Smooth muscle cell (in vitro differentiated cells): Measurements from ENCODE around the gene ASPA. TPM values are rescaled to one million over a fixed set of nuclear protein-coding genes. Genes with fewer than 3 reads are reported as not detected.
"Not testable (repeated sequence)": the region's sequence is repeated elsewhere in the genome, so short reads cannot be mapped to it uniquely, and the experiment has no call there.

Source experiments
- DNase-seq: peaks from one replicate; lab custom pipeline; 2025; ENCODE audit not compliant: unreplicated experiment; lab: John Stamatoyannopoulos, UW
- H2AFZ ChIP-seq: fragments of 200-600 bp; sonication (generic); 2 replicates; pipeline ENCODE4 v1.6.0; 2016; ENCODE audit warnings: antibody characterized with exemption, low read depth, mild to moderate bottlenecking
- H3F3A ChIP-seq: fragments of 200-600 bp; sonication (generic); 2 replicates; pipeline ENCODE4 v1.6.0; 2017; ENCODE audit warnings: antibody characterized with exemption, low read depth
- H3K27ac ChIP-seq: fragments of 200-600 bp; sonication (generic); 2 replicates; pipeline ENCODE4 v1.5.1; 2016; ENCODE audit warnings: low read depth, mild to moderate bottlenecking
- H3K27me3 ChIP-seq: fragments of 200-600 bp; sonication (generic); 2 replicates; pipeline ENCODE4 v1.6.1; 2016; ENCODE audit warnings: low read depth, mild to moderate bottlenecking
- H3K36me3 ChIP-seq: fragments of 200-600 bp; sonication (generic); 2 replicates; pipeline ENCODE4 v1.5.1; 2016; ENCODE audit warnings: low read depth
- H3K4me1 ChIP-seq: fragments of 200-600 bp; sonication (generic); 2 replicates; pipeline ENCODE4 v1.5.1; 2016; ENCODE audit warnings: low read depth
- H3K4me2 ChIP-seq: fragments of 200-600 bp; sonication (generic); 2 replicates; pipeline ENCODE4 v1.6.0; 2016; ENCODE audit warnings: mild to moderate bottlenecking
- H3K4me3 ChIP-seq: fragments of 200-600 bp; sonication (generic); 2 replicates; pipeline ENCODE4 v1.5.1; 2016; ENCODE audit warnings: mild to moderate bottlenecking
- H3K79me2 ChIP-seq: fragments of 200-600 bp; sonication (generic); 2 replicates; pipeline ENCODE4 v1.6.0; 2016; ENCODE audit warnings: low read depth, mild to moderate bottlenecking
- H3K9ac ChIP-seq: fragments of 200-600 bp; sonication (generic); 2 replicates; pipeline ENCODE4 v1.6.0; 2016; ENCODE audit warnings: low read depth
- H3K9me3 ChIP-seq: fragments of 200-600 bp; sonication (generic); replicated peaks from 2 replicates; pipeline ENCODE4 v1.5.1; 2016; ENCODE audit warnings: low read depth
- H4K20me1 ChIP-seq: fragments of 200-600 bp; sonication (generic); 2 replicates; pipeline ENCODE4 v1.6.0; 2016; ENCODE audit warnings: low read depth
- WGBS: methylation state at CpG from one replicate; pipeline ENCODE4 v1.1.7; 2016; ENCODE audit warnings: low lambda C conversion rate; 5-methylcytosine and 5-hydroxymethylcytosine counted together
- polyA plus RNA-seq: library from polyadenylated mRNA; unstranded; fragments of >200 nt; fragmentation: Nextera tagmentation; extraction: Ambion mirVana; gene quantifications from 2 replicates; pipeline ENCODE4 v1.2.1, GENCODE V29; 2016
- total RNA-seq: library from RNA; depleted of rRNA; stranded (reverse); fragments of >200 nt; gene quantifications from 2 replicates; pipeline ENCODE4 v1.2.3, GENCODE V29; 2014
- TF ChIP-seq, protein P1 (sequence below): fragments of 200-600 bp; sonication (generic); IDR thresholded peaks from 2 replicates; pipeline ENCODE4 v1.5.1; 2017; ENCODE audit warnings: borderline replicate concordance, mild to moderate bottlenecking, antibody characterized with exemption; ENCODE audit not compliant: insufficient read depth, poor library complexity, severe bottlenecking

Gene ASPA
- total RNA-seq (not detected in 2 replicates), polyA plus RNA-seq (not detected in 2 replicates)

DNA sequence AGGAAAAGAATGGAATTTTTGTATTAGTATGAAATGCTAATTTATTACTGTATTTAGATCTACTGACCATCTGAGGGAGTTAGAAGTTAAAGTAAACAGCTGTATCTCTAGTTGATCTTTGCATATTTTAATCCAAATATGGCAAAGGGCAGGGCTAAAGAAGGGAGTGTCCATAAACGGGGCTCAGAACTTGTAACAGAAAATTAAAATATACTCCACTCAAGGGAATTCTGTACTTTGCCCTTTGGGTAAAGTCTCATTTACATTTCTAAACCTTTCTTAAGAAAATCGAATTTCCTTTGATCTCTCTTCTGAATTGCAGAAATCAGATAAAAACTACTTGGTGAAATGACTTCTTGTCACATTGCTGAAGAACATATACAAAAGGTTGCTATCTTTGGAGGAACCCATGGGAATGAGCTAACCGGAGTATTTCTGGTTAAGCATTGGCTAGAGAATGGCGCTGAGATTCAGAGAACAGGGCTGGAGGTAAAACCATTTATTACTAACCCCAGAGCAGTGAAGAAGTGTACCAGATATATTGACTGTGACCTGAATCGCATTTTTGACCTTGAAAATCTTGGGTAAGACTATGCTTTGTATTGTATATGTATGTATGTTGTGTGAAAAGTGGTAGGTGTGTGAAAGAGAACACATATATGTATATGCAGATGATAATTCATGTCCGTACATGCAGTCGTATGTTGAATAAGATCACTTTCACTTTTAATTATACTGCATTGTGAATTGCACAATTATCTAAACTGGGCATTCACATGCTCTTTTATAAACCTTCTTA is at the start of gene ASPA:
ASPA (plus strand) TSS at position 186 of the 799 bp plus-strand sequence; CDS start at position 349, 163 bp downstream.
- TF ChIP-seq, protein P1, sequence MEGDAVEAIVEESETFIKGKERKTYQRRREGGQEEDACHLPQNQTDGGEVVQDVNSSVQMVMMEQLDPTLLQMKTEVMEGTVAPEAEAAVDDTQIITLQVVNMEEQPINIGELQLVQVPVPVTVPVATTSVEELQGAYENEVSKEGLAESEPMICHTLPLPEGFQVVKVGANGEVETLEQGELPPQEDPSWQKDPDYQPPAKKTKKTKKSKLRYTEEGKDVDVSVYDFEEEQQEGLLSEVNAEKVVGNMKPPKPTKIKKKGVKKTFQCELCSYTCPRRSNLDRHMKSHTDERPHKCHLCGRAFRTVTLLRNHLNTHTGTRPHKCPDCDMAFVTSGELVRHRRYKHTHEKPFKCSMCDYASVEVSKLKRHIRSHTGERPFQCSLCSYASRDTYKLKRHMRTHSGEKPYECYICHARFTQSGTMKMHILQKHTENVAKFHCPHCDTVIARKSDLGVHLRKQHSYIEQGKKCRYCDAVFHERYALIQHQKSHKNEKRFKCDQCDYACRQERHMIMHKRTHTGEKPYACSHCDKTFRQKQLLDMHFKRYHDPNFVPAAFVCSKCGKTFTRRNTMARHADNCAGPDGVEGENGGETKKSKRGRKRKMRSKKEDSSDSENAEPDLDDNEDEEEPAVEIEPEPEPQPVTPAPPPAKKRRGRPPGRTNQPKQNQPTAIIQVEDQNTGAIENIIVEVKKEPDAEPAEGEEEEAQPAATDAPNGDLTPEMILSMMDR, result no peak
- H3K27ac ChIP-seq, result no peak within 1 kb of the TSS
- no peak within 1 kb of the TSS for H3K9ac ChIP-seq
- no peak within 1 kb of the TSS for H2AFZ ChIP-seq
- WGBS, result 86% methylated on average over 7 of the region's 7 CpGs
- no peak within 1 kb of the TSS for H3K4me3 ChIP-seq
- H3K27me3 ChIP-seq, result no peaks in the 10 kb centered on the region
- H3K4me2 ChIP-seq, result no peak within 1 kb of the TSS
- no peaks in the 10 kb centered on the region for H4K20me1 ChIP-seq
- H3K36me3 ChIP-seq, result no peaks in the 10 kb centered on the region
- no peaks in the 10 kb centered on the region for H3F3A ChIP-seq
- H3K4me1 ChIP-seq, result no peaks in the 10 kb centered on the region
- no peaks in the 10 kb centered on the region for H3K9me3 ChIP-seq
- no peak for DNase-seq
- no peaks in the 10 kb centered on the region for H3K79me2 ChIP-seq

DNA sequence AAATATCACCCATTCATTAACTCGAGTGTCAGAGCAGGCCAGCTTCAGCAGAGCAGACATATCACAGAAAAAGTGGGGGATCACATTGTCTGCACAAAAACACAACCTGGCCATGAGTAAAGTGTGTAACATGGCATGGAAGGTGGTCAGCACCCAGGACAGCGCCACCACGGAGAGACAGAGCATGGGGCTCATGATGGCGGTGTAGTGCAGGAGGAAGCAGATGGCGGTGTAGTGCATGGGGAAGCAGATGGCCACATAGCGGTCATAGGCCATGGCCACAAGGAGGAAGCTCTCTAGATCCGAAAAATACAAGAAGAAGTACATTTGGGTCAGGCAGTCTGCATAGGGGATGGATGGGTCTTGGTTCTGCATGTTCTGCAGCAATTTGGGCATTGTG is 42.6 kb upstream of the ASPA start:
- H3K4me1 ChIP-seq, H3K27ac ChIP-seq, H3F3A ChIP-seq, H3K27me3 ChIP-seq, H2AFZ ChIP-seq, H3K36me3 ChIP-seq, H3K4me3 ChIP-seq, H3K4me2 ChIP-seq, H3K79me2 ChIP-seq, H3K9me3 ChIP-seq, H4K20me1 ChIP-seq, H3K9ac ChIP-seq, DNase-seq: not testable (repeated sequence)
- 39% methylated on average over 7 of the region's 7 CpGs for WGBS

DNA sequence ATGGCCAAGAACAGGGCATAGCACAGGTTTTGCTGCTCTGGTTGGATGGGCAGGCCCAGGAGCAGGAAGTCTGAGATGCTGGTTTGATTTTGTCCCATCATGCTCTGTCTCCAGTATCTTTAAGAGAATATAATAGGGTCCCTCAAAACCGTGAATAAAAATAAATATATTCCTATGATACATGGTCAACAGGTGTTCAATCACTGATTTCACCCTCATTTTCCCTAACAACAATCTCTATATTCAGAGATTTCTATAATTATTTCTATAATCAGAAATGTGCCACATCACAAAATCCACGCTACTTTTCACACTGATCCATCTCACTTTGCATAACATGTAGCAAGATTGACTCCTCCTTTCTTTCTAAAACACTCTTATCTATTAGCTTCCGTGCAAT is 42.1 kb upstream of the ASPA start, which contains the start of gene OR1E2:
OR1E2 (minus strand) TSS at position 101 of the 400 bp plus-strand sequence; CDS start at position 101, 0 bp downstream.
- H3K36me3 ChIP-seq, result no peaks in the 10 kb centered on the region
- H3K27ac ChIP-seq, result no peak within 1 kb of the TSS
- H3K9ac ChIP-seq, result no peak within 1 kb of the TSS
- H3K9me3 ChIP-seq, result peaks cover 6% of the 10 kb centered on the region
- no peak within 1 kb of the TSS for H2AFZ ChIP-seq
- no peak within 1 kb of the TSS for H3K4me2 ChIP-seq
- H3K79me2 ChIP-seq, result no peaks in the 10 kb centered on the region
- WGBS, result 69% methylated on average over 3 of the region's 3 CpGs
- H3K4me1 ChIP-seq, result no peaks in the 10 kb centered on the region
- H4K20me1 ChIP-seq, result no peaks in the 10 kb centered on the region
- DNase-seq, result no peak
- no peaks in the 10 kb centered on the region for H3F3A ChIP-seq
- TF ChIP-seq, protein P1, result no peak
- H3K27me3 ChIP-seq, result no peaks in the 10 kb centered on the region
- no peak within 1 kb of the TSS for H3K4me3 ChIP-seq

DNA sequence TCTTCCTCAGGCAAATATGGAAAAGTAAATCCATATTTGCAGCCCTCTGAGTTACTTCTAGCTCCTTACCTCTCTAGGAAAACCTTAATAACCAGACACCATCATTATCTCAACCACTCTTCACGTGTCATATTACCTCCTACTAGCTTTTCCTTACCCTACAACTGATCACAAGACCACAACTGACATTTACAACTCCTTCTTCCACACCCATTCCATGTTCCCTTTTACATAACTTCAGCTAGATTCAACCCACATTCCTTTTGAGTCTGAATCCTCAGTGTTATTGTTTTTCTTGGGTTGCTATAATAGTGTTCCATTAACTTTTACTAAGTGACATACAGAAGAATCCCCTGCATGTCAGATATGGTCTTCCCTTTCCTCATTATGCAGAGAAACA is 37.4 kb upstream of the ASPA start:
- Histone ChIP-seq H3K36me3 (no peaks in the 10 kb centered on the region), H3K79me2 (no peaks in the 10 kb centered on the region), H2AFZ (no peak overlapping the region), H3K9me3 (no peaks in the 10 kb centered on the region), H3K4me1 (no peaks in the 10 kb centered on the region), H3K4me3 (no peak overlapping the region), H3K4me2 (no peak overlapping the region), H3F3A (no peaks in the 10 kb centered on the region), H4K20me1 (no peaks in the 10 kb centered on the region), H3K27ac (no peak overlapping the region), H3K27me3 (no peaks in the 10 kb centered on the region), H3K9ac (no peak overlapping the region)
- no peak for DNase-seq
- 41% methylated on average over 1 of the region's 1 CpG for WGBS
- TF ChIP-seq, protein P1, result no peak
